Activated CD4-positive, alpha-beta T cell treated with anti-CD3 and anti-CD28 coated beads, Interleukin-2, amount 50 U/mL, for 4 hours (primary cell): ENCODE data around the gene RGL2.
"Not testable (repeated sequence)": the region's sequence is repeated elsewhere in the genome, so short reads cannot be mapped to it uniquely, and the experiment has no call there.

Source experiments
- DNase-seq, 2 experiments: peaks; one replicate each; pipeline ENCODE4 v3.0.0-alpha.2; 2020

Gene RGL2

GRCh38 chr6:33298773-33299236 is at the start of gene RGL2:
TSS of gene RGL2 (minus strand) at chr6:33298942. CDS start at chr6:33298610, 332 bp downstream.
- DNase-seq: peak; percentile 43 to 49

DNA sequence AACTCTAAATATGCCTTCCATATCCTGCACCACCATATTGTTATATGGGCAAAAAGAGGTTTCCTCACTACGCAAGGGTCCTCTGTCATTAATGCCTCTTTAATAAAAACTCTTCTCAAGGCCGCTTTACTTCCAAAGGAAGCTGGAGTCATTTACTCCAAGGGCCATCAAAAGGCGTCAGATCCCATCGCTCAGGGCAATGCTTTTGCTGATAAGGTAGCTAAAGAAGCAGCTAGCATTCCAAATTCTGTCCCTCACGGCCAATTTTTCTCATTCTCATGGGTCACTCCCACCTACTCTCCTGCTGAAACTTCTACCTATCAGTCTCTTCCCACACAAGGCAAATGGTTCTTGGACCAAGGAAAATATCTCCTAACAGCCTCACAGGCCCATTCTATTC is 49.1 kb upstream of the RGL2 start:
- DNase-seq: no peak

DNA sequence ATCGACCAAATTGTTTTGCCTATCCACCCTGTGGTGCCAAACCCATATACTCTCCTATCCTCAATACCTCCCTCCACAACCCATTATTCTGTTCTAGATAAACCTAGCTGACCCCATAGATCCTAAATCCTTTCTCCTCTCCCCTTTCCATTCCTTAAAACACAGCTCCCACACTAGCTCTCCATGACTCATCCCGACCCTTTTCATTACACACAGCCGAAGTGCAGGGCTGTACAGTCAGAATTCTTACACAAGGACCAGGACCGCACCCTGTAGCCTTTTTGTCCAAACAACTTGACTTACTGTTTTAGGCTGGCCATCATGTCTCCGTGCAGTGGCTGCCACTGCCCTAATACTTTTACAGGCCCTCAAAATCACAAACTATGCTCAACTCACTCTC is 48.2 kb upstream of the RGL2 start:
- DNase-seq: not testable (repeated sequence)

- DNase-seq: peak; percentile 54 to 58
Measured at GRCh38 chr6:33344701-33345697, 46.3 kb upstream of the RGL2 start.

GRCh38 chr6:33343953-33344611 is 45.3 kb upstream of the RGL2 start:
- peak; percentile 40 to 41 for DNase-seq

DNA sequence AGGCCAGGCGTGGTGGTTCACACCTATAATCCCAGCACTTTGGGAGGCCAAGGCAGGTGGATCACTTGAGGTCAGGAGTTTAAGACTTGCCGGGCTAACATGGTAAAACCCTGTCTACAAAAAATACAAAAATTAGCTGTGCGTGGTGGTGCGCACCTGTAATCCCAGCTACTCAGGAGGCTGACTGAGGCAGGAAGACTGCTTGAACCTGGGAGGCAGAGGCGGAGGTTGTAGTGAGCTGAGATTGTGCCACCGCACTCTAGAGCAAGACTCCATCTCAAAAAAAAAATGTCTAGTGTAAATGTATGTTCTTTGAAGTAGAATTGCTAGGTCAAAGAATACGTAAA is 44.8 kb upstream of the RGL2 start:
- not testable (repeated sequence) for DNase-seq

DNA sequence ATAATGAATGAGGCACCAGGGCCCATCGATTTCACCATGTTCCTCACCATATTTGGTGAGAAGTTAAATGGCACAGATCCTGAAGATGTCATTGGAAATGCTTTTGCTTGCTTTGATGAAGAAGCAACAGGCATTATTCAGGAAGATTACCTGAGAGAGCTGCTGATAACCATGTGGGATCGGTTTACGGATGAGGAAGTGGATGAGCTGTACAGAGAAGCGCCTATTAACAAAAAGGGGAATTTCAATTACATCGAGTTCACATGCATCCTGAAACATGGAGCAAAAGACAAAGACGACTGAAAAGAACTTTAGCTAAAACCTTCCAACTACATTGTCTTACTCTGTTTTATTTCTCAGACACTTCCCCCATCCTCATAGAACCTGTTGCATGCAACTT is 40.5 kb upstream of the RGL2 start:
- no peak for DNase-seq

GRCh38 chr6:33336495-33336894 is 37.8 kb upstream of the RGL2 start:
- no peak for DNase-seq

- DNase-seq: no peak
Measured at GRCh38 chr6:33335916-33336315, 37.2 kb upstream of the RGL2 start.

- no peak for DNase-seq
Measured at GRCh38 chr6:33333666-33334065, 34.9 kb upstream of the RGL2 start.

- DNase-seq: no peak
Measured at GRCh38 chr6:33330736-33331135, 32.0 kb upstream of the RGL2 start.

DNA sequence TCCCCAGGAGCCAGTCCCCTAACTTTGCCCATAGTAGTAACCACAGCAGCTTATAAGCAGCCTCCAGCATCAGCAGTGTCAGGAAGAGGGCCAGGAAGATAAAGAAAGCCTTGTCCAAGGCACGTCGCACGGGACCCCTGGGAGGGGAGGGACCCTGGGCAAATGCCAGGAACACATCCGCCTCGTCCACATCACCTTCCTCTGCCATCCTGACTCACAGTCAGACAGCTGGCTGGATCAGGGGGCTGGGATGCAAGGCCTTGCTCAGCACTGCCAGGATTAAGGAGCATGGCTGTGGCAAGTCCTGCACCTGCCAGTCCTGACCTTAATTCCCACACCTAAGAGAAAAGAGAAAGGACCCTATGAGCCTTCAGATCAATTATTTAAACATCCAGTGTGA is 30.3 kb upstream of the RGL2 start:
- no peak for DNase-seq

GRCh38 chr6:33324125-33324524 is 25.4 kb upstream of the RGL2 start:
- DNase-seq: no peak

- DNase-seq: no peak
Measured at GRCh38 chr6:33323623-33323948, 24.8 kb upstream of the RGL2 start.

GRCh38 chr6:33321227-33321626 is 22.5 kb upstream of the RGL2 start:
- DNase-seq: no peak

DNA sequence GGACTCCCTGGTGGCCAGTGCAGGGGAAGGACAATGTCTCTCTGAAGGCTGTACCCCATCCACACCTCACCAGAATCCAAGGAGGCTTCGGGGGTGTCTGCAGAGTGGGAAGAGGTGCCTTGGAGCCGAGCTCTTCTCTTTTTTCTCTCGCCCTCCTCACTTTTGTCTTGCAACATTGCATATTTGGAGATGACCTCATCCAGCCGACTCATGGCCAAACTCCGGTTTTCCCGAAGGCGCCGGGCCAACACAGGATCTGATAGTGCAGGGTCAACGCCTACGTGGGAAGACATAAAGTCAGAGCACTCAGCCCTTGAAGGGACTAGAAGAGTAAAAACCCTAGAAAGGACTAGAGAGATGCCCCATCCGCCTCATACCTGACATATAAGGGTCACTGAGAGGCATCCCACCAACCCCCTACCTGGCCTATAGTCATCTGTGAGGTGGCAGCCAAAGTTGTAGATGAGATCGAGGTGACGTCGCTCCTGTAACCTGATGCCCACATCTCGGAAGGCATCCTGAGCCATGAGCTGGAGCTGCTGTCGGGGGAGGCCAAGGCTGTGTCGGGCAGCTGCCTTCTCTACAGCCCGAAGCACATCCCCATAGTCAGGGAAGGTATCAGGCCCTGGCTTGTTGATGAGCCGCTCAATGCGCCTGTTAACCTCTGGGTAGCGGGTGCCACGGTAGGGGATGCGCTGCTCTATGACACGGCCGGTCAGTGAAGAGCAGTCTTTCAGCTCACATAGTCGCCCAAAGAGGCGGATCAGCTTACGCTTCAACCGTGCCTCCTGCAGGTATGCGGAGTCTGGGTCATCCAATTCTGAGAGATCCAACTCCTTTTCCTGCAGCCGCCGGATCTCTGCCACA is 21.8 kb upstream of the RGL2 start:
- no peak for DNase-seq

- DNase-seq: no peak
Measured at GRCh38 chr6:33319939-33320314, 21.2 kb upstream of the RGL2 start.

DNA sequence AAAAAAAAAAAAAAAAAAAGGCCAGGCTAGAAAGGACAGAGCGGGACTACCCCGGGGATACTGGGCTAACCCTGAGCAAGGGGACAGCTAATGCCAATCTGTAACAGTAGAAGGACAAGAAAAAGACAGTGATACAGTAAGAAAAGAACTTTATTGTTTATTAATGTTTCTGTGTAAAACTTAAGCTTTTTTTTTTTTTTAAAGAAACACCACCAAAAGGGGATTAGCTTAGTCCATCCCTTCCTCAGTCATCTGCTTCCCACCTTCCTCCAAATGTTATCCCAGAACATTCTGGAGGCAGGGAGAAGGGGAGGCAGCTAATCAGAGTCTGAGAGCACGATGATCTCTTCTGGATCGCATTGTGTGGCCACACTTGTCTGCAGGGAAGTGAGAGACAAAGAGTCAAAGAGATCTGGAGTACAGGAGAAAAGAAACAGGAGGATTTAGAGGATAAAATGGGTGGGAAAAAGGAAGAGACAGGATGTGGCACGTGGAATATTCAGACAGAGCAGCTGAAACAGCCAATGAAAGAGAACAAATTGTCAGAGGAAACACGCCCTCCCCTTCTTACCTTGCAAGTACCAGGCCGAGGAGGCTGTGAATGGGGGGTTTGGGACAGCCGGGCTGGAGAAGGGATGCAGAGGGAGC is 19.8 kb upstream of the RGL2 start:
- no peak for DNase-seq

DNA sequence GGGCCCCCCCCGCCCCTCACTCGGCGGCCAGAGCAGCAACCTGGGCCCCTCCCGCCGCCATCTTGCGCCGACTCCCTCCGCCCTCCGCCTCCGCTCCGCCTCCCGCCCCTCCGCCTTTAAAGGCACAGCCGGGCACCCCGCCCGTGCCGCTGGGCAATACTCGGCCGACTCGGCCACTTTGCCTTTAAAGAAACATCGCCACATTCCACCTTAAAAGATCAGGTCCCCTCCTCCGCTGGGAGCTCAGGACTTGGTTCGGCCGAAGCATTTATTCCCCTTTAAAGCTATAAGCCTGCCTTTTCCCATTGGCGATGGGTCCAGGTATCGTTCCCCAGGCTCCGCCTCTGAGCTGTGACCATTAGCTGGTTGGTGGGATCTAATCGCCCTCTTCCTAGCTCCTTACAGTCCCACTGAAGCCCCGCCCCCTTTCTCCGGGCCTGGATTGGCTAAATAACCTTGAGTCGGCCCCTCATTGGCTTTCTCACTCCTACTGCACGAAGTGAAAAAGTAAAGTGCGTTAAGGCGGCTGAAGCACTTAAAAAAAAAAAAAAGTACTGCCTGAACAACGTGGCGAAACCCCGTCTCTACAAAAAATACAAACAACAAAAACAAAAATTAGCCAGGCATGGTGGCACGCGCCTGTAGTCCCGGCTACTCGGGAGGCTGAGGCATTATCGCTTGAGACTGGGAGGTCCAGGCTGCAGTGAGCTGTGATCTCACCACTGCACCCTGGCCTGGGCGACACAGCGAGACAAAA is 19.1 kb upstream of the RGL2 start, which contains the start of gene ZBTB22:
ZBTB22 (minus strand) TSS at position 76 of the 757 bp plus-strand sequence. CDS start 828 bp downstream, outside the sequence.
- DNase-seq: peak; percentile 93 to 94

GRCh38 chr6:33317419-33317668 is 18.6 kb upstream of the RGL2 start:
- DNase-seq: no peak

DNA sequence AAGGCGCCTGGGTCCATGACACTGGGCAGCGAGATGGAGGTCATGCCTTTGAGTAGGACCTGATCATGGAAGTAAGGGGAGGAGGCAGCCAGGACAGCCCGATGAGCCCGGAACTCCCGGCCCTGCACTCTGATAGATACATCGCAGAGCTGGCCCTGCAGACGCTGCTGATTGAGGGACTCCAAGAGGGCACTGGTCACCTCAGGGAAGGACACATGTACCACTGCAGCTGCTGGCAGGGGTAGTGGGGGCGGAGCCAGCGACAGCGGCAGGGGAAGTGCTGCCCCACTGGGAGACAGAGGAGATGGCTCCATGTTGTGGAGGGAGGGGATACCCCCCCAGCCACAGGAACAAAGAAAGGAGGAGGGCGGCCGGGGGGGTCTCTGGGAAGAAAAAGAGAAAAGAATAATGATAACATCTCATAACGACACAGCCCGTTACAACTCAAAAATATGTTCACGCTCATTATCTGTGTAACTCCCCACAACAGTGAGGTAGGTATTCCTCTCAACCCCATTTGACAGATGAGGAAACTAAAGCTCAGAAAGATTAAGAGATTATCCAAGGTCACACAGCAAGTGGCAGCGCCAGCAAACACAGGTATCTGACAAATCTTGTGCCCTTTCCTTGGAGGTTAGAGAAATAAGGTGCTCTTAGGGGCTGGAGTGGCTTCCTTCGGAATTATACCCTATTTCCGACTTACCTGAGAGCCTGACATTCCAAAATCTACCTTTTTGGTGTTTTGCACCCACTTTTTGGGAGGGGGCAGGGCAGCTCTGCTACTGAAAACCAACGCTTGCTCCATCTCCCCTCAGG is 18.1 kb upstream of the RGL2 start:
- no peak for DNase-seq
